NCI-H128 (cell line): ENCODE measurements around the gene SORL1.

Experiments
- DNase-seq: peaks from one replicate; lab custom pipeline; 2025; ENCODE audit not compliant: unreplicated experiment; lab: John Stamatoyannopoulos, UW

SORL1 gene

GRCh38 chr11:121534131-121535093, 82.3 kb downstream of the SORL1 start:
- DNase-seq: no peak

- DNase-seq: no peak
These were observed 83.1 kb downstream of the SORL1 start for GRCh38 chr11:121535129-121535796.

GRCh38 chr11:121536126-121536525, 84.0 kb downstream of the SORL1 start:
- no peak for DNase-seq

- no peak for DNase-seq
These were observed 85.9 kb downstream of the SORL1 start for GRCh38 chr11:121538054-121538453.

GRCh38 chr11:121539000-121539399, 86.9 kb downstream of the SORL1 start:
- DNase-seq: no peak

GRCh38 chr11:121540627-121541026, 88.5 kb downstream of the SORL1 start:
- DNase-seq: no peak

- no peak for DNase-seq
These were observed 91.8 kb downstream of the SORL1 start for GRCh38 chr11:121543836-121544380.

- no peak for DNase-seq
These were observed 92.8 kb downstream of the SORL1 start for GRCh38 chr11:121544956-121545355.

- no peak for DNase-seq
These were observed 95.5 kb downstream of the SORL1 start for GRCh38 chr11:121547574-121547973.

- DNase-seq: no peak
These were observed 98.3 kb downstream of the SORL1 start for GRCh38 chr11:121550247-121551030.

GRCh38 chr11:121551463-121551862, 99.3 kb downstream of the SORL1 start:
- DNase-seq: no peak

GRCh38 chr11:121552154-121552553, 100.0 kb downstream of the SORL1 start:
- no peak for DNase-seq

GRCh38 chr11:121552644-121553043, 100.5 kb downstream of the SORL1 start:
- DNase-seq: no peak

- DNase-seq: no peak
These were observed 101.3 kb downstream of the SORL1 start for GRCh38 chr11:121553389-121553788.

GRCh38 chr11:121553806-121554205, 101.7 kb downstream of the SORL1 start:
- no peak for DNase-seq

GRCh38 chr11:121554552-121554951, 102.4 kb downstream of the SORL1 start:
- DNase-seq: no peak

GRCh38 chr11:121555121-121555520, 103.0 kb downstream of the SORL1 start:
- no peak for DNase-seq

GRCh38 chr11:121556937-121557336, 104.8 kb downstream of the SORL1 start:
- DNase-seq: no peak

- no peak for DNase-seq
These were observed 105.2 kb downstream of the SORL1 start for GRCh38 chr11:121557348-121557747.

- no peak for DNase-seq
These were observed 107.6 kb downstream of the SORL1 start for GRCh38 chr11:121559606-121560200.

GRCh38 chr11:121560236-121560635, 108.1 kb downstream of the SORL1 start:
- DNase-seq: no peak
